MM.1S (cell line): Measurements from ENCODE around the gene TICAM1.

Source experiments
- DNase-seq: peaks from one replicate; pipeline ENCODE4 v3.0.0-alpha.2; 2015
- H2AFZ ChIP-seq: fragments of 300-600 bp; sonication (generic); 2 replicates; pipeline ENCODE4 v1.6.0; 2016; ENCODE audit warnings: antibody characterized with exemption, low read length
- H3F3A ChIP-seq: fragments of 300-600 bp; sonication (generic); 2 replicates; pipeline ENCODE4 v1.6.1; 2016; ENCODE audit warnings: mild to moderate bottlenecking, antibody characterized with exemption, low read length, moderate library complexity, mixed read lengths; ENCODE audit not compliant: insufficient read depth
- H3K27ac ChIP-seq: fragments of 300-600 bp; sonication (generic); 2 replicates; pipeline ENCODE4 v1.5.1; 2016; ENCODE audit warnings: mild to moderate bottlenecking, low read length
- H3K27me3 ChIP-seq: fragments of 300-600 bp; sonication (generic); replicated peaks from 2 replicates; pipeline ENCODE4 v1.6.0; 2016; ENCODE audit warnings: low read length; ENCODE audit not compliant: insufficient read depth
- H3K36me3 ChIP-seq: fragments of 300-600 bp; sonication (generic); replicated peaks from 2 replicates; pipeline ENCODE4 v1.6.1; 2016; ENCODE audit warnings: mild to moderate bottlenecking, low read length, mixed read lengths; ENCODE audit not compliant: insufficient read depth
- H3K4me1 ChIP-seq: fragments of 300-600 bp; sonication (generic); 2 replicates; pipeline ENCODE4 v1.6.1; 2016; ENCODE audit warnings: low read length, mixed read lengths
- H3K4me2 ChIP-seq: fragments of 300-600 bp; sonication (generic); 2 replicates; pipeline ENCODE4 v1.6.0; 2016; ENCODE audit warnings: low read depth, low read length
- H3K4me3 ChIP-seq: fragments of 300-600 bp; sonication (generic); 2 replicates; pipeline ENCODE4 v1.5.1; 2016; ENCODE audit warnings: low read length, mixed read lengths
- H3K79me2 ChIP-seq: fragments of 300-600 bp; sonication (generic); 2 replicates; pipeline ENCODE4 v1.6.1; 2016; ENCODE audit warnings: mixed run types, low read length, mixed read lengths
- H3K9ac ChIP-seq: fragments of 300-600 bp; sonication (generic); 2 replicates; pipeline ENCODE4 v1.6.1; 2016; ENCODE audit warnings: low read length, mixed read lengths
- H3K9me2 ChIP-seq: fragments of 300-600 bp; sonication (generic); replicated peaks from 2 replicates; pipeline ENCODE4 v1.6.1; 2016; ENCODE audit warnings: mild to moderate bottlenecking, low read length, mixed read lengths; ENCODE audit not compliant: insufficient read depth
- H3K9me3 ChIP-seq: fragments of 300-600 bp; sonication (generic); replicated peaks from 2 replicates; pipeline ENCODE4 v1.6.1; 2016; ENCODE audit warnings: mild to moderate bottlenecking, low read length, mixed read lengths; ENCODE audit not compliant: insufficient read depth
- H4K20me1 ChIP-seq: fragments of 300-600 bp; sonication (generic); 2 replicates; pipeline ENCODE4 v1.6.1; 2016; ENCODE audit warnings: mild to moderate bottlenecking, low read length, moderate library complexity, mixed read lengths; ENCODE audit not compliant: insufficient read depth
- EZH2 ChIP-seq: fragments of 300-600 bp; sonication (generic); optimal IDR thresholded peaks from 2 replicates; pipeline ENCODE3; 2017; ENCODE audit warnings: low read depth, mild to moderate bottlenecking, antibody characterized with exemption, low read length, mixed read lengths
- EZH2phosphoT487 ChIP-seq: fragments of 300-600 bp; sonication (generic); IDR thresholded peaks from 2 replicates; pipeline ENCODE4 v1.6.1; 2018; ENCODE audit warnings: antibody characterized with exemption, low read length
- TF ChIP-seq, protein P1 (sequence below): fragments of 300-600 bp; sonication (generic); IDR thresholded peaks from 2 replicates; pipeline ENCODE4 v1.5.1; 2016; ENCODE audit warnings: antibody characterized with exemption, low read length, mixed read lengths

Gene TICAM1

DNA sequence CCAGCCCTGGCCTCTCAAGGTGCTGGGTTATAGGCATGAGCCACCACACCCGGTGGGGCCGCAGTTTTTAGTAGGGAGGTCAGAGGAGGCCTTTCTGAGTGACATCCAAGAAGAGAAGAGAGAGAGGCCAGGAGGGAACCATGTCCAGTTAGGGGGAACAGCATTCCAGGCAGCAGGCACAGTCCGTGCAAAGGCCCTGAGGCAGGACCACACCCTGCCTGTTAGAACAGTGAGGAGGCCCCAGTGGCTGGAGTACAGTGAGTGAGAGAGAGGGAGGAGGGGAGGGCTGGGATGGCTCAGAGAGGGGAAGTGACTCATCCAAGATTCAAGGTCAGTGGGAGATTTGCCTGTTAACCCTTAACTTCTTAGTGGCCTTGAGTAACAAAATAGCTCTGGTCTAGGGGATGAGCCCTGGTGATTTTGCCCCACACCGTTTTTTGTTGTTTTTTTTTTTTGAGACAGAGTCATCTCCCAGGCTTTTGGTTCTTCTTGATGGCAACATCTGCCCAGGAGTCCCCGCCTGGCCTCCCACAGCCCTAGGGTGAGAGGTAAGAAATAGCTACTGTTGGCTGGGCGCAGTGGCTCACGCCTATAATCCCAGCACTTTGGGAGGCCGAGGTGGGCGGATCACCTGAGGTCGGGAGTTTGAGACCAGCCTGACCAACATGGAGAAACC lies 38.7 kb upstream of the TICAM1 start:
- H3K27me3 ChIP-seq: peaks cover 6% of the 10 kb centered on the region; the same call in 1 of the 2 replicates
- no peaks in the 10 kb centered on the region for H3K36me3 ChIP-seq
- no peaks in the 10 kb centered on the region for H3F3A ChIP-seq
- H3K9me3 ChIP-seq: no peaks in the 10 kb centered on the region
- no peaks in the 10 kb centered on the region for H3K4me1 ChIP-seq
- H3K4me3 ChIP-seq: no peak overlapping the region
- H3K9me2 ChIP-seq: no peaks in the 10 kb centered on the region
- no peak overlapping the region for H3K27ac ChIP-seq
- H2AFZ ChIP-seq: no peak overlapping the region
- TF ChIP-seq, protein P1, sequence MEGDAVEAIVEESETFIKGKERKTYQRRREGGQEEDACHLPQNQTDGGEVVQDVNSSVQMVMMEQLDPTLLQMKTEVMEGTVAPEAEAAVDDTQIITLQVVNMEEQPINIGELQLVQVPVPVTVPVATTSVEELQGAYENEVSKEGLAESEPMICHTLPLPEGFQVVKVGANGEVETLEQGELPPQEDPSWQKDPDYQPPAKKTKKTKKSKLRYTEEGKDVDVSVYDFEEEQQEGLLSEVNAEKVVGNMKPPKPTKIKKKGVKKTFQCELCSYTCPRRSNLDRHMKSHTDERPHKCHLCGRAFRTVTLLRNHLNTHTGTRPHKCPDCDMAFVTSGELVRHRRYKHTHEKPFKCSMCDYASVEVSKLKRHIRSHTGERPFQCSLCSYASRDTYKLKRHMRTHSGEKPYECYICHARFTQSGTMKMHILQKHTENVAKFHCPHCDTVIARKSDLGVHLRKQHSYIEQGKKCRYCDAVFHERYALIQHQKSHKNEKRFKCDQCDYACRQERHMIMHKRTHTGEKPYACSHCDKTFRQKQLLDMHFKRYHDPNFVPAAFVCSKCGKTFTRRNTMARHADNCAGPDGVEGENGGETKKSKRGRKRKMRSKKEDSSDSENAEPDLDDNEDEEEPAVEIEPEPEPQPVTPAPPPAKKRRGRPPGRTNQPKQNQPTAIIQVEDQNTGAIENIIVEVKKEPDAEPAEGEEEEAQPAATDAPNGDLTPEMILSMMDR: no peak
- TF ChIP-seq EZH2phosphoT487 (no peak), EZH2 (no peak)
- no peaks in the 10 kb centered on the region for H3K79me2 ChIP-seq
- no peaks in the 10 kb centered on the region for H4K20me1 ChIP-seq
- no peak overlapping the region for H3K4me2 ChIP-seq
- no peak overlapping the region for H3K9ac ChIP-seq
- no peak for DNase-seq

DNA sequence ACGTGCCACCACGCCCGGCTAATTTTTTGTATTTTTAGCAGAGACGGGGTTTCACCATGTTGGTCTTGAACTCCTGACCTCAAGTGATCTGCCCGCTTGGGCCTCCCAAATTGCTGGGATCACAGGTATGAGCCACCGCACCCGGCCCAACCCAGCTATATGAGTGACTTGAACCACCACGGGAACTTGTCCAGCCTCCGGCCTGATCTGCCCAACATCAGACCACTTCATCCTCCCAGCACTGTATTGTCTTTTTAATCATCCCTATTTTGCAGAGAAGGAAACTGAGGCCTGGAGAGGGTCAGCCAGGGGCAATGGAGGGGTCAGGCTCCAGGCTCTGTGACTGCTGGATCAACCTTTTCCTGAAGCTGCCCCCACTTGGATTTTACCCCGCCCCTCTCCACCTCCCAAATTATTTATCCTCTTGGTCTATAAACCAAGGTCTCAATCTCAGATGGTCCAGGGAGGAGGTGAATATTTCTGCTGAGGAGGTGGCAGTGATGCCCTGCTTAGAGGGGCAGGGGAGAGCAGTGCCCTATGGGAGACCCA lies 36.8 kb upstream of the TICAM1 start:
- H2AFZ ChIP-seq: peak overlapping the region; percentile 98; the same call in 1 of the 2 replicates
- no peaks in the 10 kb centered on the region for H3K9me2 ChIP-seq
- no peaks in the 10 kb centered on the region for H3K36me3 ChIP-seq
- no peaks in the 10 kb centered on the region for H3K4me1 ChIP-seq
- no peak for TF ChIP-seq EZH2
- H3K4me3 ChIP-seq: no peak overlapping the region; the same call in 1 of the 2 replicates
- H4K20me1 ChIP-seq: no peaks in the 10 kb centered on the region
- H3K9ac ChIP-seq: no peak overlapping the region
- H3K79me2 ChIP-seq: no peaks in the 10 kb centered on the region
- no peaks in the 10 kb centered on the region for H3K9me3 ChIP-seq
- no peaks in the 10 kb centered on the region for H3F3A ChIP-seq
- no peaks in the 10 kb centered on the region; the same call in 1 of the 2 replicates for H3K27me3 ChIP-seq
- no peak overlapping the region for H3K27ac ChIP-seq
- H3K4me2 ChIP-seq: peak overlapping the region; percentile 88; the same call in 1 of the 2 replicates
- DNase-seq: no peak

DNA sequence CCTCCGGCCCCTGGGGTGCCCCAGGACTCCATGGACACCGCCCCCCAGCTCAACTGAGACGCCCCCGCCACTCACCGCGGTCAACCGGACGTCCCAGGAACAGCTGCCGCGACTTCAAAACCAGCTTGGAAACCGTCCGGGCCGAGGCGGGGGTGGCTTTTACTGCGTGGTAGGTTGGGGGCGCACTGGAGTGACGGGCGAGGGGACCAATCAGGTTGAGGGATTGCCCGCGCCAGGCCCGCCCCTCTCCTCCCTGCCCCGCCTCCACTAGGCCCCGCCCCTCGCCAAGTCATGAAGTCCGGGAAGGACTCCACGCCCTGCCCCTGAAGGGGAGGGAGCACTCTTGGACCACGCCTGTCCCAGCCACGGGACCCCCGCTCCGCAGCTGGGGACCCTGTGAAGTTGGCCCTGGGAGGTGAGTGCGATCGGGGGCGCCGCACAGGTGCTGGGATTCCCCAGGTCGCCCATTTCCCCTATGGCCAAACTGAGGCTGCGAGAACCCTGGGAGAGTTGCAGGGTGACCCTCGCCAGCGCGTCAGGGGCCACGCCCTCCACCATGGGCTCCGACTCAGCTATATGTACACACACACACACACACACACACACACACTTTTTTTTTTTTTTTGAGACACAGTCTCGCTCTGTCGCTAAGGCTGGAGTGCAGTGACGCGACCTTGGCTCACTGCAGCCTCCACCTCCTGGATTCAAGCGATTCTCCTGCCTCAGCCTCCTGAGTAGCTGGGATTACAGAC lies 36.2 kb upstream of the TICAM1 start, which contains the start of gene PLIN3:
PLIN3 (minus strand) TSS at position 134 of the 752 bp plus-strand sequence. CDS start 6,273 bp downstream, outside the sequence.
- Histone ChIP-seq H3K27me3 (no peaks in the 10 kb centered on the region; the same call in 1 of the 2 replicates), H3F3A (no peaks in the 10 kb centered on the region), H3K4me1 (no peaks in the 10 kb centered on the region), H3K4me2 (peak within 1 kb of the TSS; percentile 88), H3K9ac (peak within 1 kb of the TSS; percentile 56), H4K20me1 (no peaks in the 10 kb centered on the region), H3K4me3 (peak within 1 kb of the TSS; percentile 87), H2AFZ (peak within 1 kb of the TSS; percentile 98), H3K79me2 (no peaks in the 10 kb centered on the region), H3K36me3 (no peaks in the 10 kb centered on the region), H3K9me2 (no peaks in the 10 kb centered on the region), H3K9me3 (no peaks in the 10 kb centered on the region), H3K27ac (no peak within 1 kb of the TSS)
- TF ChIP-seq EZH2: no peak
- TF ChIP-seq, protein P1: no peak
- TF ChIP-seq EZH2phosphoT487: no peak
- DNase-seq: peak; percentile 92
